Stimulated activated naive B cell treated with anti-CD40 and anti-IgM and Interleukin-4, amounts not matched to agents 10 μg/mL and 1 μg/mL and 100 μg/mL, for 72 hours (primary cell): Measurements from ENCODE around the gene MTFMT.

ENCODE experiments used
- ATAC-seq, 2 donors: fragments of 150-1000 bp; cut with Tn5 transposase; replicated peaks; 2 replicates each; pipeline ENCODE4 v1.10.0; 2021; ENCODE audit warnings: moderate library complexity in 1 of 2
- DNase-seq: peaks from one replicate; pipeline ENCODE4 v3.0.0; 2021
- H3K27ac Mint-ChIP-seq: one replicate; pipeline ENCODE4 v1.8.0; 2022; ENCODE audit warnings: mild to moderate bottlenecking, mixed read lengths
- H3K27me3 Mint-ChIP-seq, 2 donors: one replicate each; pipeline ENCODE4 v1.8.0; 2022; ENCODE audit warnings: mixed read lengths in 2 of 2
- H3K36me3 Mint-ChIP-seq, 2 donors: one replicate each; pipeline ENCODE4 v1.8.0; 2022; ENCODE audit warnings: mixed read lengths in 2 of 2, mild to moderate bottlenecking in 1 of 2
- H3K4me1 Mint-ChIP-seq, 2 donors: one replicate each; pipeline ENCODE4 v1.8.0; 2022; ENCODE audit warnings: mixed read lengths in 2 of 2, mild to moderate bottlenecking in 1 of 2
- H3K4me3 Mint-ChIP-seq, 2 donors: one replicate each; pipeline ENCODE4 v1.8.0; 2022; ENCODE audit warnings: mild to moderate bottlenecking in 2 of 2, mixed read lengths in 2 of 2, moderate library complexity in 1 of 2
- H3K9me3 Mint-ChIP-seq, 2 donors: one replicate each; pipeline ENCODE4 v1.8.0; 2022; ENCODE audit warnings: mixed read lengths in 2 of 2, mild to moderate bottlenecking in 1 of 2

Gene MTFMT

DNA sequence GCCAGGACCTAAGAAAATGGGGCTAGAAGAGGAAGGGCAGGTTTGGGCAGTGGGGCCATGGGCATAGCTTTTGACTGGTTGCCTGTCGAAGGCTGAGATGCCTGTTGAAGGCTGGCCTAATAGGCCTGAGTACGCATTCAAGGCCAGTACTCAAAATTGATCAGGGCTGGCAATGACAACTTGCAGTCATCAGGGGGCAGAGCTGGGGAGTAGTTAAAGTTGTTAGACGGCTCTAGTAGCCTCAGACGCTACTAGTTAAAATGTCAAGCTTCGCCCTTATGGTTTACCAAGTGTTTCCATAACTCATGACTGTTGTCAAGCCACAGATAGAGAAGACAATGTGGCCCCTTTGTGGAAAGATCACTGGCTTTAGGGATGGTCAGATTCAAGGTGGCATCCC is 68.4 kb downstream of the MTFMT start:
- no peaks in the 10 kb centered on the region for H3K4me1 Mint-ChIP-seq
- H3K27me3 Mint-ChIP-seq = no peaks in the 10 kb centered on the region
- ATAC-seq (no peak), DNase-seq (no peak)
- no peaks in the 10 kb centered on the region for H3K9me3 Mint-ChIP-seq
- no peak overlapping the region for H3K27ac Mint-ChIP-seq
- peaks cover 47 to 66% of the 10 kb centered on the region in 2 donors for H3K36me3 Mint-ChIP-seq
- no peak overlapping the region for H3K4me3 Mint-ChIP-seq

DNA sequence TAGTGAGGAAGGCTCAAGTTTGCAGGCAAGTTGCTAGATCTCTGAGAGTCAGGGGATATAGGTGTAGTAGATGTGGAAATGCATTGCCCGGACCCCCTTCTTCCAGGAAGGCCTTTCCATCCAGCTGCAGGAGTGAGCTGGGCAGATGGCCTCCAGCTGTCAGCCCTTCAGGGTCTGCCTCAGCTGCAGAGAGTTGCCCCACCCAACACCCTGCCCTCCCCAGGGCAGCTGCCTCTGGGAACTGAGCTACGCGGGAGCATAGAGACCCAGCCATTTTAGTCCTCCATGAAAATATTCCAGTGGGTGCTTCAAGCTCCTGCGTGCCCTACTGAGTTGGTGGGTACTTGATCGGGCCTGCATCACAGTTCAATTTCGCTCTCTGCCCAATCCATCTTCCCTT is 69.3 kb downstream of the MTFMT start:
- peaks cover 0 to under 1% of the 10 kb centered on the region in 2 donors for H3K4me1 Mint-ChIP-seq
- H3K27ac Mint-ChIP-seq = no peak overlapping the region
- no peak for ATAC-seq
- no peaks in the 10 kb centered on the region for H3K9me3 Mint-ChIP-seq
- H3K36me3 Mint-ChIP-seq = peaks cover 44 to 71% of the 10 kb centered on the region in 2 donors
- H3K4me3 Mint-ChIP-seq = no peak overlapping the region
- no peaks in the 10 kb centered on the region for H3K27me3 Mint-ChIP-seq
- DNase-seq = no peak

DNA sequence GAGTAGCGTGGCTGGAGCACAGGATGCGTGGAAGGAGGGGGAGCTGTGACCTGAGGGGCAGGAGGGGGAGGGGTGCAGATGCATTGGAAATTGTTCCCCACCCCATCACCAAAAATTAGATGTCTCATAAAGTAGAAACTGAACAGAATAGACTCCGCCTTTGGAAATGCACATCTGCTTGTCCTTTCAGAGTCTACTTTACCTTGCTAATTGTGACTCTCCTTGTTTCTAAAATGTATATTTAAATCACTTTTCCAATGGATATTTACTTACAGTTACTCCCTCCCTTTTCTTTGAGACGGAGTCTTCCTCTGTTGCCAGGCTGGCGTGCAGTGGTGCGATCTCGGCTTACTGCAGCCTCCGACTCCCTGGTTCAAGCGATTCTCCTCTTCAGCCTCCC is 70.3 kb downstream of the MTFMT start:
- Mint-ChIP-seq H3K27me3 (no peaks in the 10 kb centered on the region), H3K9me3 (peaks cover 9% of the 10 kb centered on the region in 2 donors), H3K4me1 (peaks cover 10 to 11% of the 10 kb centered on the region in 2 donors), H3K36me3 (peaks cover 45 to 72% of the 10 kb centered on the region in 2 donors), H3K27ac (no peak overlapping the region), H3K4me3 (no peak overlapping the region)
- DNase-seq (no peak), ATAC-seq (no peak)

DNA sequence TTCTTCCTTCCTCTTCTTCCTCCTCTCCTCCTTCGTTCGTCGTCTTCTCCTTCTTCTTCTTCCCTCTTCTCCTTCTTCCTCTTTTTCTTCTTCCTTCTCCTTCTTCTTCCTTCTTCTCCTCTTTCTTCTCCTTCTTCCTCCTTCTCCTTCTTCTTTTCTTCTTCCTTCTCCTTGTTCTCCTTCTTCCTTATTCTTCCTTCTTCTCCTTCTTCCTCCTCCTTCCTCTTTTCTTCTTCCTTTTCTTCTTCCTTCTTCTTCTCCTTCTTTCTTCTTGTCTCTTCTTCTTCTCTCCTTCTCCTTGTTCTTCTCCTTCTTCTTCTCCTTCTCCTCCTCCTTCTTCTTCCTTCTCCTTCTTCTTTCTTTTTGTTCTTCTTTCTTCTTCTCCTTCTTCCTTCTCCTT is 75.0 kb downstream of the MTFMT start:
- DNase-seq (no peak), ATAC-seq (no peak)
- peaks cover 35 to 36% of the 10 kb centered on the region in 2 donors for H3K9me3 Mint-ChIP-seq
- H3K27ac Mint-ChIP-seq = peak overlapping the region; percentile 83
- peaks cover 30 to 72% of the 10 kb centered on the region in 2 donors for H3K36me3 Mint-ChIP-seq
- peaks cover 36 to 45% of the 10 kb centered on the region in 2 donors for H3K4me1 Mint-ChIP-seq
- H3K4me3 Mint-ChIP-seq = no peak overlapping the region
- H3K27me3 Mint-ChIP-seq = no peaks in the 10 kb centered on the region

DNA sequence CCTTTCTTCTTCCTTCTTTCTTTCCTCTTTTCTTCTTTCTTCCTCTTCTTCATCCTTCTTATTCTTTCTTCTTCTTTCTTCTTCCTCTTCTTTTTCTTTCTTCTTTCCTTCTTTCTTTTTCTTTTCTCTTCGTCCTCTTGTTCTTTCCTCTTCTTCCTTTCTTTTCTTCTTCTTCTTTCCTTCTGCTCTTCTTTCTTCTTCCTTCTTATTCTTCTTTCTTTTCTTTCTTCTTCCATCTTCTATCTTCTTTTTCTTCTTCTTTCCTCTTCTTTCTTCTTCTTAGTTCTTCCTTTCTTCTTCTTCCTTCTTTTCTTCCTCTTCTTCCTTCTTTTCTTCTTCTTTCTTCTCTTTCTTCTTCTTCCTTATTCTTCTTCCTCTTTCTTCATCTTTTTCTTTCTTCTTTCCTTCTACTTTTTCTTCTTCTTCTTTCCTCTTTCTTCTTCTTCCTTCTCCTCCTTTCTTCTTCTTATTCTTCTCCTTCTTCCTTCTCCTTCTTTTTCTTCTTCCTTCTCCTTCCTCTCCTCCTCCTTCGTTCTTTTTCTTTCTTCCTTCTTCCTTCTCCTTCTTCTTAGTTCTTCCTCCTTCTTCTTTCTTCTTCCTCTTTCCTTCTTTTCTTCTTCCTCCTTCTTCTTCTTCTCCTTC is 77.5 kb downstream of the MTFMT start:
- Mint-ChIP-seq H3K9me3 (peaks cover 35 to 36% of the 10 kb centered on the region in 2 donors), H3K36me3 (peaks cover 20 to 55% of the 10 kb centered on the region in 2 donors), H3K27ac (peak overlapping the region; percentile 53), H3K27me3 (no peaks in the 10 kb centered on the region), H3K4me3 (no peak overlapping the region), H3K4me1 (peaks cover 36 to 45% of the 10 kb centered on the region in 2 donors)
- DNase-seq = no peak
- ATAC-seq = no peak
